Measurements from ENCODE around the gene GYPC.

- TF ChIP-seq CTCF (IDR thresholded peaks at IDR 0.05) = no peak
- no peak for TF ChIP-seq POLR2A (IDR thresholded peaks at IDR 0.05)
Measured at GRCh38 chr2:126655051-126655450, 907 bp upstream of the GYPC start.
